ENCODE results near the gene RPL37.
A peak's percentile ranks its signal among the peaks of the same experiment; 100 is the strongest.
"Not testable (repeated sequence)": the region's sequence is repeated elsewhere in the genome, so short reads cannot be mapped to it uniquely, and the experiment has no call there.

RPL37 gene

GRCh38 chr5:40834849-40835787 lies at the start of gene RPL37:
TSS of gene RPL37 (minus strand) at chr5:40835222. CDS start at chr5:40835185, 37 bp downstream.
- peak; percentile 54 to 98 (median 94) for DNase-seq

GRCh38 chr5:40883051-40883450 lies 48.0 kb upstream of the RPL37 start:
- DNase-seq: not testable (repeated sequence)

- DNase-seq: no peak
Observed at GRCh38 chr5:40882291-40882690, 47.3 kb upstream of the RPL37 start.

- no peak for DNase-seq
Observed at GRCh38 chr5:40879163-40879942, 44.3 kb upstream of the RPL37 start.

- no peak for DNase-seq
Observed at GRCh38 chr5:40877371-40877988, 42.5 kb upstream of the RPL37 start.

- DNase-seq: no peak
Observed at GRCh38 chr5:40875958-40876357, 40.9 kb upstream of the RPL37 start.

- no peak for DNase-seq
Observed at GRCh38 chr5:40873286-40873880, 38.4 kb upstream of the RPL37 start.

- not testable (repeated sequence) for DNase-seq
Observed at GRCh38 chr5:40872253-40872652, 37.2 kb upstream of the RPL37 start.

GRCh38 chr5:40871177-40871576 lies 36.2 kb upstream of the RPL37 start:
- DNase-seq: no peak

GRCh38 chr5:40869384-40869783 lies 34.4 kb upstream of the RPL37 start:
- DNase-seq: no peak

- DNase-seq: no peak
Observed at GRCh38 chr5:40866844-40867243, 31.8 kb upstream of the RPL37 start.

GRCh38 chr5:40865004-40865403 lies 30.0 kb upstream of the RPL37 start:
- DNase-seq: not testable (repeated sequence)

- no peak for DNase-seq
Observed at GRCh38 chr5:40860711-40861110, 25.7 kb upstream of the RPL37 start.

- no peak for DNase-seq
Observed at GRCh38 chr5:40853632-40854192, 18.7 kb upstream of the RPL37 start.

GRCh38 chr5:40847525-40847924 lies 12.5 kb upstream of the RPL37 start:
- DNase-seq: no peak

GRCh38 chr5:40846371-40846770 lies 11.3 kb upstream of the RPL37 start:
- DNase-seq: no peak

- no peak for DNase-seq
Observed at GRCh38 chr5:40844565-40844964, 9.5 kb upstream of the RPL37 start.

GRCh38 chr5:40842351-40842750 lies 7.3 kb upstream of the RPL37 start:
- DNase-seq: no peak

GRCh38 chr5:40841068-40841805 lies 6.2 kb upstream of the RPL37 start, which contains the start of gene CARD6:
TSS of gene CARD6 (plus strand) at chr5:40841367. CDS start at chr5:40841383, 16 bp downstream.
- DNase-seq: no peak

GRCh38 chr5:40838086-40838485 lies 3.1 kb upstream of the RPL37 start:
- no peak for DNase-seq
